GM13976 (cell line): ENCODE measurements around the gene GNG4.
"Not testable (repeated sequence)": the region's sequence is repeated elsewhere in the genome, so short reads cannot be mapped to it uniquely, and the experiment has no call there.

Experiments
- DNase-seq: peaks from one replicate; pipeline ENCODE4 v3.0.0; 2012; ENCODE audit warnings: low spot score
- CTCF ChIP-seq: IDR thresholded peaks from 2 replicates; pipeline ENCODE4 v1.5.1; 2012; ENCODE audit warnings: borderline replicate concordance, mild to moderate bottlenecking; ENCODE audit not compliant: insufficient read depth; ENCODE audit errors: extremely low read depth, missing control alignments, control extremely low read depth
- in situ Hi-C: fragments of 300-500 bp; cut with MboI; formaldehyde crosslinking; loops from one replicate; pipeline ENCODE4 v1.12.0; 2022; ENCODE audit warnings: low sequenced_read_pairs, mixed read lengths, inconsistent platforms; ENCODE audit not compliant: unreplicated experiment

Gene GNG4

GRCh38 chr1:235556807-235557206, 92.8 kb downstream of the GNG4 start:
- no peak for TF ChIP-seq CTCF
- no peak for DNase-seq

GRCh38 chr1:235553112-235553551, 96.5 kb downstream of the GNG4 start:
- no peak for TF ChIP-seq CTCF
- no peak for DNase-seq
- in situ Hi-C loops, result no loop called here

More at GRCh38 chr1:235556807-235557206, 92.8 kb downstream of the GNG4 start:
- in situ Hi-C loops, result no loop called here

- no peak for TF ChIP-seq CTCF
- no peak for DNase-seq
- in situ Hi-C loops, result no loop called here
Observed at GRCh38 chr1:235552146-235552716, 97.4 kb downstream of the GNG4 start.

- TF ChIP-seq CTCF, result no peak
- in situ Hi-C loops, result no loop called here
- DNase-seq, result no peak
Observed at GRCh38 chr1:235549351-235550139, 100.0 kb downstream of the GNG4 start.

GRCh38 chr1:235546369-235547155, 103.0 kb downstream of the GNG4 start:
- in situ Hi-C loops, DNase-seq: not testable (repeated sequence)

GRCh38 chr1:235545292-235545930, 104.2 kb downstream of the GNG4 start:
- in situ Hi-C loops, result no loop called here
- no peak for TF ChIP-seq CTCF
- no peak for DNase-seq

GRCh38 chr1:235542845-235543244, 106.7 kb downstream of the GNG4 start:
- in situ Hi-C loops, DNase-seq: not testable (repeated sequence)
